Hematopoietic multipotent progenitor cell treated with erythropoietin and hydrocortisone succinate and interleukin-3 and kit ligand, for 17 days (in vitro differentiated cells): ENCODE measurements around the gene C14orf132.

Experiments
- DNase-seq: peaks from one replicate; pipeline ENCODE4 v3.0.0-alpha.2; 2015; ENCODE audit warnings: low spot score

Gene C14orf132

GRCh38 chr14:96083667-96084320, 44.6 kb downstream of the C14orf132 start:
- no peak for DNase-seq

DNA sequence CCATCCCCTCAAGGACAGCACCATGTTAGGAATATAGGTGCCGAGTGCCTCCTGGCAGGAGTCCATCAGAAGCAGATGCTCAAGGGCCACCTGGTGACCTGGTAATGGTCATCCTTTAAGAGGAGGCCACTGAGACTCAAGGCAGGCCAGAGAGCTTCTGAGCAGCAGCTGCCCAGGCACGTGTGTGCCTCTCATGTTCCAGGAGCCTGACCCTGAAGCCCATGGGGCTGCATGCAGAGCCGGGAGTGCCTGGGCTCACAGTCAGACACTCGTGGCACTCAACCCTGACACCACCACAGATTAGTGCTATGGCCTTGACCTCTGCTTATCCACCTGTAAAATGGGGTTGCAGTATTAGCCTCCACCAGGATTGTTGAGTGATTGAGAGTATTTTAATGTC, 45.6 kb downstream of the C14orf132 start:
- no peak for DNase-seq

DNA sequence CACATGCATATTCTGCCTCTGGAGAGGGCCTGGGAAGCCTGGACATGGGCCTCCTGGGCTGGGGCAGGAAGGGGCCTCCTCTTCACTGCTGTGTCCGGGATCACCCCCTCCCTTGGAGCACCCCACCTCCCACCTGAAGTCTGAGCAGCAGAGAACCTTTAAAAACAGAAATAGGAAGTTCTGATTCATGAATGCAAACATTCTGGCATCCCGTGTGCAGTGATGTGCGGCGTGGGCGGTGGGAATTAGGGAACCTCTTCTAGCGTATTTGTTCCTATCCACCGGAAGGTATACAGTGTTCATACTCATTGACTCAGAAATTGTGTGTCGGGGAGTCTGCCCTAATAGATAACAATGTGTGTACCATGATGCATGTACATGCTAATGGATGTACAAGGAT, 46.2 kb downstream of the C14orf132 start:
- DNase-seq = no peak

DNA sequence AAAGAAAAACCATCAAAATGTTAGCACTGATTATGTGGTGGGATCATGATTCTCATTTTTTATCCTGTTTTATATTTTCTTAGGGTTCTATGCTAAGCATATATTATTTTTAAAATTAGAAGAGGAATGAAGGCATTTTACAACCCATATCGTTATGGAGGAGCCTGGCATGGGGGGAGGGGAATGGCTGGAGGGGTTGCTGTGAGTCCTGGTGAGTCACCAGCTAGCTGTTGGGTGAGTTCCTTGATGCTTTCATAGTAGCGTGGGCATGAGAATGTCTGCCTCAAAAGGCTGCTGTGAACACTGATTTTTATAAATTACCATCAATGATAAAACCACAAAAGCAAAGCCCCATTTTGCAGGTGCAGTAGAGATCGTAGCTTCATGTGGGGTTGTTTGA, 46.9 kb downstream of the C14orf132 start:
- no peak for DNase-seq

DNA sequence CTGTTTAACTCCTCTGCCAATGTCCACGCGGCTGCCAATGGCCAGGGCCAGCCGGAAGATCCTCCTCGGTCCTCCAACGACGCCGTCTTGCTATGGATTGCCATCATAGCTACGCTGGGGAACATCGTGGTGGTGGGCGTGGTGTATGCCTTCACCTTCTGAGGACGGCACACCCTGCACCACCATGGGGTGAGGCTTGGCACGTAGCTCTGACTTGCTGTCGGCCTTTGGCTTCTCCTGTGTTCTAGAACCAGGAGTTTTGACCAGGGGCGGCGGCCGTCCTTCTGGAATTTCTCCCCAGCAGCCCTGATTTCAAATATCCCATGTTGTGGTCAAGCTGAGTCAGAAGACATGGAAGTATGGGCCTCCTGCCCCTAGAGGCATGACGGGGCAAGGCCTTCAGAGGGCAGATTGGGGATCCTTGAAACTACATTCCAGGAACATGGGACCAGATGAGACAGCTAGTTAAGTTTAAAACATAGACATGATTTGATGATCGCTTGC, 47.5 kb downstream of the C14orf132 start:
- DNase-seq = no peak

- DNase-seq = no peak
Observed at GRCh38 chr14:96088074-96088473, 48.9 kb downstream of the C14orf132 start.

DNA sequence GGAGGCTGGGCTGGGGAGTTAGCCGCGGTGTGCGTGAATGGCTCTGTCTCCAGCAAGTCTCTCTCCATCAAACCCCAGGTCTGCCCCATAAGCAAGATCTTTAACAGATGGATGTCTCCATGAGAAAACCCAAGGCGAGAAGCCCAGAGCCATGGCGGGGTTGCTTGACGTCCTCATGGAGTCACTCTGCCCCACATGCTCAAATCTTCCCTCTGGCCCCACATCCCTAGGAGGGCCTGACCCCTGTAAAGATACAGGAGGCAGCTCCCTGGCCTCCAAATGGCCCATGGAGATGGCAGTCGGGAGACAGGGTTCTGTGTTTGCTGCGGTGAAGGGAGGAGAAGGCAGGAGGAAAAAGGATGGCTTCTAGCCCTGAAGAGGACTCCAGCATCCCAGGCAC, 49.3 kb downstream of the C14orf132 start:
- no peak for DNase-seq

DNA sequence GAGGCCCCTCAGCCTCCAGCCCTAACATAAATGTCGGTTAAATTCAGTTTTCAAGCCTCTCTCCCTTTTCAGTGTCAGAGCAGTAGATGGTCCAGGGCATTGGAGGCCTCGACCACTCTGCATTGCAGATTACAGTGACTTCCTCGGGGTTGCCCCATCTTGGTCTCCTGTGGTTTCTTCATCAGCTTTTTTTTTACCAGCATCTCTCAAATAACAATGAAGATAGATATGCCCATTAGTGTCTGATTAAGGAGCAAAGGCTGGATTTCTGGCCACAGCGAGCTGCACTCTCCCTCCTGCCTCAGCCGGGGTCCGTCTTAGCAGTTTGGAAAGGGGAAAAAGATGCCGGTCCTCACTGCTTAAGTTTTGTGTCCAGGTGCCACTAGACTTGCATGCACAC, 49.7 kb downstream of the C14orf132 start:
- DNase-seq = no peak

DNA sequence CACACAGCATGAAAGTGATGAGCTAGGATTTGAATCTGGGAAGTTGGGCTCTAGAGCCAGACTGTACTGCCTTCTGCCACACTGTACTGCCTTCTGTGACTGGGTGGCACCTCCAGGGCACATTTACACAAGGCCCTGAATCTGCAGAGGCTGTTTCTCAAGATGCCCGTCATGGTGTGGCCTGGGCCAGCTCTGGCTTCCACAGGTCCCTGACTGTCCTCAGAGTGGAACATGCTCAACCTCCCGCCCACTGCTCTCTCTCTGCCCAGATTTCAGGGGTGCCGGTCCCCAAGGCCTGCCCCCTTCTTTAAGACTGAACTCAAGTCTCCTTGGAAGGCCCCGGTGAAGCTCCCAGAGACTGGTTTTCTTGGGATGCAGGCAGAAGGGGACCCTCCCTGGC, 50.2 kb downstream of the C14orf132 start:
- DNase-seq = no peak

DNA sequence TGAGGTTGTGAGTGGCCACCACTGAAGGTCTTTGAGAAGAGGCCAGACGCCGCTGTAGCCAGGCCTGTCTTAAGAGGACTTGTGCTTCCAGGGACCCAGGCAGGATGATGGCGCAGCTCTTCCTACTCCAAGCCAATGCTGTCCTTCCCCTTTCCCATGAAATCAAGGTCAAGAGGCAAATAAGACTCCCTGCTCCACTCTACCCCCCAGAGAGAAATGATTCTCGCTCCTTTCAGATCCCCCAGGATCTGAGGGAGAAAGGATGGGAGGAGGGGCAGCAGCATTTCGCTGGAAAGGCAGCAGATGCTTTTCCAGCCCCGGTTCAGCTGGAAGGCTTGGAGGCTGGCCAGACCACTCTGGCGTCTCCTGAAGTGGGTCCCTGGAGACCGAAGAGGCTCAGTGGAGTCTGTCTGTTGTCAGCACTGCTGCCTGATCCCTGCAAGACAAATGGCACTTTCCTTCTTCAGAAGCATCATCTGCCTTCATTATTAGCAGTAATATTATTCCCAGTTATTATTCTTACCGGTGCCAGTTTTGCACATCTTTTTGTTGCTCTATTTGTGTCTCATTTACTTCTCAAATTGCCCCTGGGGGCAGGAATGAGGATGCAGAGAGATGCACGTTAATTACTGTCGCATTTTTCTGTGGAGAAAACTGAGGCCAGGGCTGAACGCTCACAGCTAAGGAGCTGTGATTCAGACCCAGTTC, 51.4 kb downstream of the C14orf132 start:
- DNase-seq = no peak

GRCh38 chr14:96091149-96091693, 52.1 kb downstream of the C14orf132 start:
- DNase-seq = no peak

- DNase-seq = no peak
Observed at GRCh38 chr14:96091941-96092411, 52.8 kb downstream of the C14orf132 start.

DNA sequence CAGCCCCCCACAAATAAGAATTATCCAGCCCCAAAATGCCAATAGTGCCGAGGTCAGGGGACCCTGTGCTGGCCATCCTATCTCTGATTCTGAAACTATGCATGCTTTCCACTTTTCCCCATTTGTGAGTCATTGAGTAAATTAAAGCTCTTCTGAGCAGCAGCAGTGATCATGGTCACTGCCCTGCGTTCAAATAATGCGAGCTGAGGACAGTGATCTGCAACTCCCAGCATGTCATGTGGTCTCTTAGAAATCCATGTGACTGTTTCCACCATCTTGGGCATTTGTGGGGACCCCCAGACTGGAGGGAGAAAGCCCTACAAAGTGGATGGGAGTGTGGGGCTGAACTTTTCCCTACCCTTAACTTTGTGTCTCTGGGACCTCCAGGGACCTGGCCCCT, 53.8 kb downstream of the C14orf132 start:
- DNase-seq = no peak

DNA sequence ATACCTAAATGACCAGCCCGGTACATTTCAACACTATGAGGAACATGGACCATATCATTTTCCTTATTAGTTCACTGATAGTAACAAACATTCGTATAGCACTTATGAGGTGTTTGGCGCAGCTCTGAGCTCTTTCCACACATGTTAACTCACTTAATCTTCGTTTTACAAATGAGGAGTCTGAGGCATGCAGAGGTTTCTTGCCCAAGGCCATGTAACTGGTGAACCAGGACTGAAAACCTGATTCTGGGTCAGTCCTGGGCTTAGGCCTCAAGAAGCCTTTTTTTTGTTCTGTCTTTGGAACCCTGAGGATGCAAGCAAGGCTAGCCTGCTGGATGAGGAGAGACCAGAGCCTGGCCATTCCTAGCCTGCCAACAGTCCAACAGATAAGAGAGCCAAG, 55.0 kb downstream of the C14orf132 start:
- no peak for DNase-seq

DNA sequence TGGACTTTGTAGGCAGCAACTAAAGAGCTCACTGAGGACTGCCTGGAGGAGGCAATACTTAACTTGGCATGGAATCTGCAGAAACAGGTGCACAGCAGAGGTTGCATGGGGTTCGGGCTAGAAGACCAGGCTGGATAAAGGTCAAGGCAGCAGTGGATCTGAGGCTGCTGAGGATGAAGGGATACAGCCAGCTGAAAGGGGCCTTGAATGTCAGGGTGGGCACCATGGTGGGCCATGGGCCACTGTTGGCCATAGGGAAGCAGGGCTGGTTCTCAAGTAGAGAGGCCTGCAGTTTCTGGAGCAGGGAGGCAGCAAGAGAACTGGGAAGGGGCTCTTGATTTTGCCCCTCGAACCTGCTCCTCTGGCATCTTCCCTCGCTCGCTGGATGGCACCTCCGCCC, 55.5 kb downstream of the C14orf132 start:
- no peak for DNase-seq

- no peak for DNase-seq
Observed at GRCh38 chr14:96095058-96095457, 55.9 kb downstream of the C14orf132 start.

DNA sequence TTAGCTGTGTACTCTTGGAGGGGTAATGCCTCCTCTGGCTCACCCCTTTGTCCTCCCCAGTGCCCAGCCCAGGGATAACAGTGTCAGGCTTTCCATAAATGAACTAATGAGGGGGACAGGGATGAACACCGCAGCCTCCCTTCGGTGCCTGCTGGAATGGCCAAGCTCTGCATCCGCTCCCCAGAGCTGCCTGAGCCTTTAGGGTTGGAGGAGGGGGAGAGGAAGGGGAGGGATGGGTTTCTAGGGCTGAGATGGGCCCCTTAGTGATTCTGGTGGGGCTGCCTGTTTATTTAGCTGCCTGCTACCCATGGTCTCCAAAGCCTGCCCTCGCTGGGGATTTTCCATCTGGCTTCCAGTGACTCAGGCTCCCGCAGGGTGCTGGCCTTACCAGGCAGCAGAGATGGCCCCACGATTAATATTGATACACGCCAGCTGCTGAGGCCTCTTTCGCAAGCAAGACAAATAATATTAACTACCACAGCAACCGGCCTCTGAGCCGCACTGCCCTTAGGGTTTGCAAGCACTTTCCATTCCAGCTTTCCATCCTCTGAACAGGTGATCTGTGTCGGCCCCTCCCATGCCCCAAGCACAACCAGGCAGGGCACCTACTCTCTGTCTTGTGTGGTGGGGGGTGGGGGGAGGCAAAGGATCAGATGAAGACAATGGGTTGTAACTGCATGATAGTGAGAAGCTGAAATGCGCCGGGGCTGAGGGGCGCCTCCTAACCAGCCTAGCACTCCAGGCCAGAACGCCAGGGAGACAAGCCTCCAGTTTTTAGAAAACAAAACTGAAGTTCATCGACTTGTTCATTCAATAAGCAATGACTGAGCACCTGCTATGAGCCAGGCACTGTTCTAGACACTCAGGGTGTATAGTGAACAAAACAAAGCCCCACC, 56.7 kb downstream of the C14orf132 start:
- no peak for DNase-seq

- DNase-seq = no peak
Observed at GRCh38 chr14:96096639-96097610, 57.8 kb downstream of the C14orf132 start.

DNA sequence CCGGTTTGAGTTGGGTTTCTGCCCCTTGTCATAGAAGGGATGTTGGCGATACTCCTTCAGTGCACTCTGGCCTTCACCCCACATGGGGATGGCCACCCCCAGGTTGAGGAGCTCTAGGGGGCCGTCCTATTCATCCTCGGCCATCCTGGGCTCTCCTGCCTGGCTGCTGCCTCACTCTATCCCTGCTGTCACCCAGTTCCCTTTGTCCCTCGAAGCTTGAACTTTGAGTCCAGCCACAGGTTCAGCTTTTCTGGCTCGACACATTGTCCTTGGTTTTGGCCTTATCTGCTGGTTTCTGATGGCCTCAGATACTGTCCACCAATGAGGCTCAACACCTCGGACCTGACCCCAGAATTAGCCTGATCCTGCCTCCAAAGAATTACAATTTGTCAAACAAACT, 58.6 kb downstream of the C14orf132 start:
- no peak for DNase-seq

DNA sequence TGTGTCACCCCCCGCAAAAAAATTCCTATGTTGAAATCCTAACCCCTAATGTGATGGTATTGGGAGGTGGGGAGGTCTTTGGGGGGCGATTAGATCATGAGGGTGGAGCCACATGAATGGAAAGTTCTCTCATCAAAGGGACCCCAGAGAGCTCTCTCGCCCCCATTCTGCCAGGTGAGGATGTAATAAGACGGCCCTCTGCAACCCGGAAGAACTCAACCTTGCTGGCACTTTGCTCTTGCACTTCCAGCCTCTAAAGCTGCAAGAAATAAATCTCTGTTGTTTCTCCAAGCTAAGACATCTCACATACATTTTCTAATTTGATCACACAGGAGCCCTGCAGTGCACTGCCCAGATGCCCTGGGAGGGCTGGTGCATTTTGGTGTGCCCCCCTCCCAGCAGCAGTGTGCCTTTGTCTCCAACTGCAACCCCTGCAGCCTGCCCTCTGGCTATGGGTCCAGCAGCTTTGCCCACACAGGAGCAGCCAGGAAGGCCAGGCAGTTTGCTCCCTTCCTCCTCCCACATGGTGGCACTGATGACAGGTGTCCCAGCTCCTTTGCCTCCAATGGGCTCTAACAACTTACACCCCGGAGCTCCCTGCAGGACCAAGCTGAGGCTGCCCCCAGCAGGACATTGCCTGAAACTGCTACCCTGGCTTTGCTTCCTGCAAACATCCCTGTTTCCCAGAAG, 59.3 kb downstream of the C14orf132 start:
- DNase-seq = no peak

GRCh38 chr14:96098999-96099335, 59.8 kb downstream of the C14orf132 start:
- DNase-seq = no peak
